ENCODE measurements around the gene LEMD2. TPM values are rescaled to one million over a fixed set of nuclear protein-coding genes. Genes with fewer than 3 reads are reported as not detected.

LEMD2 gene
- polyA plus RNA-seq, 4 donors = 59.2 to 77.7 (median 65.9) TPM

- no peak for DNase-seq (ENCODE audit: low read depth in 4 of 4, low spot score in 3 of 4)
Observed at GRCh38 chr6:33725222-33725621, 63.7 kb downstream of the LEMD2 start.

- no peak for DNase-seq (ENCODE audit: low read depth in 4 of 4, low spot score in 3 of 4)
Observed at GRCh38 chr6:33724102-33725023, 64.6 kb downstream of the LEMD2 start.

GRCh38 chr6:33723371-33724085, 65.4 kb downstream of the LEMD2 start:
- DNase-seq (ENCODE audit: low read depth in 4 of 4, low spot score in 3 of 4) = no peak

- DNase-seq (ENCODE audit: low read depth in 4 of 4, low spot score in 3 of 4) = no peak
Observed at GRCh38 chr6:33722103-33722623, 66.8 kb downstream of the LEMD2 start.

GRCh38 chr6:33721508-33721907, 67.4 kb downstream of the LEMD2 start:
- no peak for DNase-seq (ENCODE audit: low read depth in 4 of 4, low spot score in 3 of 4)

Other genes with a start within 250 kb of the LEMD2 start
- 10 to 100 TPM; 13.5 to 23.7 (median 21.8) TPM for gene BAK1, start 208.9 kb downstream of the LEMD2 start, polyA plus RNA-seq (ENCODE audit: insufficient read length in 4 of 4)
- 10 to 100 TPM in 1 of 4 donors, 1 to 10 TPM in 3; 7.5 to 17.0 (median 9.0) TPM for gene ITPR3, start 167.8 kb downstream of the LEMD2 start, polyA plus RNA-seq (ENCODE audit: insufficient read length in 4 of 4)
- gene UQCC2, start 77.4 kb downstream of the LEMD2 start, polyA plus RNA-seq (ENCODE audit: insufficient read length in 4 of 4) = 10 to 100 TPM; 48.3 to 76.5 (median 60.8) TPM
- gene IP6K3, start 42.2 kb downstream of the LEMD2 start, polyA plus RNA-seq (ENCODE audit: insufficient read length in 4 of 4) = 1 to 10 TPM in 2 of 4 donors, under 1 TPM in 2; 0.72 to 2.0 (median 1.1) TPM
- gene MLN, start 14.9 kb upstream of the LEMD2 start, polyA plus RNA-seq (ENCODE audit: insufficient read length in 4 of 4) = 1 to 10 TPM in 2 of 4 donors, under 1 TPM in 1, not detected in 1; 0.53 to 2.4 (median 1.3) TPM

Measured in left renal pelvis (tissue), 4 donors.